H1 (cell line): ENCODE data around the gene MMGT1. TPM values are rescaled to one million over a fixed set of nuclear protein-coding genes. Genes with fewer than 3 reads are reported as not detected.

Experiments
- CTCF ChIA-PET: fragments of 300-600 bp; sonication (Branson Sonifier 250); formaldehyde crosslinking; loops from one replicate; lab custom pipeline; 2021; ENCODE audit not compliant: partially characterized antibody; lab: Charles Lee
- POLR2A ChIA-PET: fragments of 300-600 bp; sonication (Branson Sonifier 250); formaldehyde crosslinking; loops from one replicate; lab custom pipeline; 2021; ENCODE audit warnings: inconsistent platforms; ENCODE audit not compliant: partially characterized antibody; lab: Charles Lee
- DNase-seq, 2 experiments: peaks; one replicate each; pipeline versions ENCODE4 v3.0.0 to v3.0.0-alpha.2; 2010 to 2022; ENCODE audit warnings: low spot score in 2 of 2, low read depth in 1 of 2, mixed read lengths in 1 of 2
- FAIRE-seq: peaks from 2 replicates; lab custom pipeline; 2011; peaks lifted over from hg19 to GRCh38; lab: Jason Lieb, UNC
- H2AFZ ChIP-seq: 2 replicates; pipeline ENCODE4 v1.8.1; 2012; ENCODE audit warnings: low read length, inconsistent platforms
- H2AK5ac ChIP-seq: 2 replicates; pipeline ENCODE4 v1.6.1; 2013; ENCODE audit warnings: low read depth, low read length
- H2BK120ac ChIP-seq: replicated peaks from 2 replicates; pipeline ENCODE3; 2013; ENCODE audit warnings: low read depth, low read length, inconsistent platforms
- H2BK12ac ChIP-seq: 2 replicates; pipeline ENCODE4 v1.6.1; 2013; ENCODE audit warnings: low read depth, low read length
- H2BK15ac ChIP-seq: 2 replicates; pipeline ENCODE4 v1.6.1; 2013; ENCODE audit warnings: low read length
- H2BK20ac ChIP-seq: 2 replicates; pipeline ENCODE4 v1.6.1; 2013; ENCODE audit warnings: low read length
- H2BK5ac ChIP-seq: 2 replicates; pipeline ENCODE4 v1.6.1; 2013; ENCODE audit warnings: low read depth, low read length
- H3K14ac ChIP-seq: 2 replicates; pipeline ENCODE4 v1.6.1; 2013; ENCODE audit warnings: inconsistent platforms; ENCODE audit not compliant: insufficient read length
- H3K18ac ChIP-seq: 2 replicates; pipeline ENCODE4 v1.6.1; 2013; ENCODE audit warnings: low read length; ENCODE audit errors: extremely low read depth
- H3K23ac ChIP-seq: 2 replicates; pipeline ENCODE4 v1.6.1; 2013; ENCODE audit warnings: inconsistent platforms; ENCODE audit not compliant: insufficient read length
- H3K23me2 ChIP-seq: 2 replicates; pipeline ENCODE4 v1.6.1; 2013; ENCODE audit warnings: low read depth, low read length
- H3K27ac ChIP-seq: 2 replicates; pipeline ENCODE4 v1.6.1; 2011; ENCODE audit warnings: low read depth, low read length, inconsistent platforms
- H3K27me3 ChIP-seq, 4 experiments: replicated peaks in 1 of 4; 1 replicate in 1 of 4; 2 replicates in 3 of 4; pipeline versions ENCODE4 v1.6.1 to v1.8.1; 2011 to 2013; ENCODE audit warnings: low read length in 3 of 4, mild to moderate bottlenecking in 3 of 4, inconsistent platforms in 2 of 4, mixed read lengths in 2 of 4, moderate library complexity in 1 of 4; ENCODE audit not compliant: control insufficient read depth in 3 of 4, insufficient read depth in 3 of 4; ENCODE audit errors: extremely low read depth in 1 of 4
- H3K36me3 ChIP-seq, 4 experiments: 2 replicates each; pipeline versions ENCODE4 v1.6.1 to v1.8.1; 2011 to 2013; ENCODE audit warnings: mild to moderate bottlenecking in 4 of 4, low read length in 3 of 4, moderate library complexity in 2 of 4, control low read depth in 1 of 4, inconsistent platforms in 1 of 4; ENCODE audit not compliant: insufficient read depth in 4 of 4, control insufficient read depth in 2 of 4
- H3K4ac ChIP-seq: replicated peaks from 2 replicates; pipeline ENCODE3; 2013; ENCODE audit warnings: low read length, low read depth, mixed read lengths, inconsistent platforms; ENCODE audit not compliant: insufficient read length
- H3K4me1 ChIP-seq, 4 experiments: replicated peaks in 1 of 4; 1 replicate in 1 of 4; 2 replicates in 3 of 4; pipeline versions ENCODE4 v1.6.1 to v1.8.1; 2011 to 2013; ENCODE audit warnings: low read length in 3 of 4, inconsistent platforms in 2 of 4, mixed read lengths in 1 of 4; ENCODE audit not compliant: insufficient read depth in 4 of 4, control insufficient read depth in 3 of 4
- H3K4me2 ChIP-seq, 2 experiments: 2 replicates each; pipeline versions ENCODE4 v1.6.1 to v1.8.1; 2011 to 2013; ENCODE audit warnings: low read depth in 2 of 2, low read length in 2 of 2, control low read depth in 1 of 2, inconsistent platforms in 1 of 2, mild to moderate bottlenecking in 1 of 2; ENCODE audit not compliant: insufficient read depth in 1 of 2
- H3K4me3 ChIP-seq, 4 experiments: fragments of 200-600, 300-600 bp in 1 of 4; sonication (generic), shearing (Covaris generic), sonication (Bioruptor Twin) in 1 of 4; 2 replicates each; pipeline versions ENCODE4 v1.5.1 to v1.8.1; 2011 to 2016; ENCODE audit warnings: low read length in 4 of 4, low read depth in 3 of 4, control low read depth in 2 of 4, inconsistent platforms in 2 of 4, mild to moderate bottlenecking in 2 of 4, mixed read lengths in 1 of 4, moderate library complexity in 1 of 4; ENCODE audit not compliant: insufficient read depth in 2 of 4; ENCODE audit errors: extremely low read depth in 1 of 4
- H3K56ac ChIP-seq: replicated peaks from 2 replicates; pipeline ENCODE3; 2013; ENCODE audit warnings: low read depth, mild to moderate bottlenecking, mixed read lengths, low read length, inconsistent platforms; ENCODE audit not compliant: insufficient read length
- H3K79me1 ChIP-seq: 2 replicates; pipeline ENCODE4 v1.6.1; 2013; ENCODE audit warnings: low read depth, low read length, control low read depth
- H3K79me2 ChIP-seq, 2 experiments: 2 replicates each; pipeline versions ENCODE4 v1.6.1 to v1.8.1; 2012 to 2013; ENCODE audit warnings: low read length in 2 of 2, mild to moderate bottlenecking in 2 of 2, inconsistent platforms in 1 of 2; ENCODE audit not compliant: insufficient read depth in 2 of 2, control insufficient read depth in 1 of 2
- H3K9ac ChIP-seq, 4 experiments: replicated peaks in 1 of 4; 1 replicate in 1 of 4; 2 replicates in 3 of 4; pipeline versions ENCODE4 v1.6.1 to v1.8.1; 2011 to 2013; ENCODE audit warnings: low read depth in 3 of 4, low read length in 3 of 4, control low read depth in 2 of 4, mild to moderate bottlenecking in 2 of 4, moderate library complexity in 2 of 4, inconsistent platforms in 1 of 4; ENCODE audit errors: extremely low read depth in 1 of 4
- H3K9me3 ChIP-seq, 2 experiments: 2 replicates each; pipeline versions ENCODE4 v1.6.1 to v1.8.1; 2012 to 2013; ENCODE audit warnings: mild to moderate bottlenecking in 2 of 2, moderate library complexity in 2 of 2, control low read depth in 1 of 2, inconsistent platforms in 1 of 2, low read depth in 1 of 2, low read length in 1 of 2, mixed read lengths in 1 of 2; ENCODE audit not compliant: insufficient read depth in 2 of 2
- H4K20me1 ChIP-seq, 2 experiments: replicated peaks in 1 of 2; 2 replicates each; pipeline versions ENCODE3 to v1.8.1; 2011 to 2013; ENCODE audit warnings: inconsistent platforms in 2 of 2, low read length in 2 of 2, mild to moderate bottlenecking in 1 of 2; ENCODE audit not compliant: insufficient read depth in 2 of 2, control insufficient read depth in 1 of 2
- H4K5ac ChIP-seq: 2 replicates; pipeline ENCODE4 v1.6.1; 2013; ENCODE audit warnings: low read length, low read depth, mixed read lengths, inconsistent platforms; ENCODE audit not compliant: insufficient read length
- H4K8ac ChIP-seq: 2 replicates; pipeline ENCODE4 v1.8.0; 2013; ENCODE audit warnings: mild to moderate bottlenecking, moderate library complexity, low read length, inconsistent platforms; ENCODE audit not compliant: insufficient read depth; ENCODE audit errors: extremely low read depth
- H4K91ac ChIP-seq: replicated peaks from 2 replicates; pipeline ENCODE3; 2013; ENCODE audit warnings: low read length, mixed read lengths, inconsistent platforms; ENCODE audit not compliant: insufficient read length
- CREB1 ChIP-seq: IDR thresholded peaks from 2 replicates; pipeline ENCODE4 v1.6.1; 2012; ENCODE audit warnings: inconsistent platforms
- FOSL1 ChIP-seq: IDR thresholded peaks from 2 replicates; pipeline ENCODE4 v1.6.1; 2011; ENCODE audit warnings: mild to moderate bottlenecking, low read depth, low read length, moderate library complexity; ENCODE audit not compliant: insufficient read depth
- GABPA ChIP-seq: IDR thresholded peaks from 2 replicates; pipeline ENCODE4 v1.6.1; 2011; ENCODE audit warnings: mild to moderate bottlenecking, low read length, moderate library complexity, borderline replicate concordance; ENCODE audit not compliant: insufficient read depth
- HDAC6 ChIP-seq: IDR thresholded peaks from one replicate; pipeline ENCODE4 v1.7.1; 2012; ENCODE audit warnings: low read depth, mild to moderate bottlenecking, inconsistent platforms, low read length, moderate library complexity
- JUN ChIP-seq: IDR thresholded peaks from 2 replicates; pipeline ENCODE4 v1.6.1; 2011; ENCODE audit warnings: low read depth, mild to moderate bottlenecking, improper control_type of control experiment, low read length
- KDM5A ChIP-seq: fragments of 200-600 bp; IDR thresholded peaks from 2 replicates; pipeline ENCODE4 v1.7.1; 2012; ENCODE audit warnings: mild to moderate bottlenecking, low read length, inconsistent platforms, mixed read lengths
- MAX ChIP-seq: IDR thresholded peaks from 2 replicates; pipeline ENCODE4 v1.6.1; 2012; ENCODE audit warnings: inconsistent platforms
- NANOG ChIP-seq: IDR thresholded peaks from 2 replicates; pipeline ENCODE4 v1.6.1; 2011; ENCODE audit warnings: low read length, low read depth, mild to moderate bottlenecking, inconsistent platforms; ENCODE audit not compliant: insufficient read depth, poor library complexity, severe bottlenecking
- SP1 ChIP-seq: IDR thresholded peaks from 2 replicates; pipeline ENCODE4 v1.6.1; 2011; ENCODE audit warnings: low read depth, low read length
- TAF1 ChIP-seq: IDR thresholded peaks from 2 replicates; pipeline ENCODE4 v1.6.1; 2011; ENCODE audit warnings: mild to moderate bottlenecking, low read depth, low read length
- TAF7 ChIP-seq: optimal IDR thresholded peaks from 2 replicates; pipeline ENCODE3; 2011; ENCODE audit warnings: low read depth, mild to moderate bottlenecking, inconsistent platforms, low read length, moderate library complexity, borderline replicate concordance
- YY1 ChIP-seq: IDR thresholded peaks from 2 replicates; pipeline ENCODE4 v1.6.1; 2011; ENCODE audit warnings: low read depth, mild to moderate bottlenecking, low read length
- WGBS, 2 experiments: shearing (Covaris generic) in 1 of 2; methylation state at CpG; one replicate each; pipeline versions ENCODE4 v1.1.6 to v1.1.7; 2013 to 2015; ENCODE audit warnings: low lambda C conversion rate in 2 of 2, mixed read lengths in 2 of 2, inconsistent platforms in 1 of 2, low coverage in 1 of 2, missing lambda C conversion rate in 1 of 2; ENCODE audit not compliant: insufficient replicate concordance in 2 of 2, insufficient coverage in 1 of 2, insufficient read length in 1 of 2; ENCODE audit errors: extremely low coverage in 1 of 2, missing lambda C conversion rate in 1 of 2; 5-methylcytosine and 5-hydroxymethylcytosine counted together
- polyA plus RNA-seq, 7 experiments: library from polyadenylated mRNA; depleted of rRNA in 3 of 7; stranded (reverse) in 5 of 7; unstranded in 2 of 7; fragments of >200 nt in 5 of 7; fragments of 200-250 nt in 2 of 7; gene quantifications; 1 replicate in 5 of 7; 2 replicates in 1 of 7; 4 replicates in 1 of 7; pipeline versions ENCODE4 v1.2.1 to v1.2.3, GENCODE V29; 2011 to 2013; ENCODE audit warnings: missing spikeins in 2 of 7, mixed read lengths in 2 of 7
- total RNA-seq: library from RNA; stranded (reverse); fragmentation: NEBNext Ultra II Directional; extraction: Animal tissue kit (Norgen Biotek cat#: 25700); gene quantifications from 2 replicates; pipeline ENCODE4 v1.2.1, GENCODE V29; 2021

Gene MMGT1
- total and polyA plus RNA-seq, 2 of the 8 experiments (the other 6 are each of a cell fraction or from before 2014, with no cell fraction given), result 10.0 to 20.5 TPM

DNA sequence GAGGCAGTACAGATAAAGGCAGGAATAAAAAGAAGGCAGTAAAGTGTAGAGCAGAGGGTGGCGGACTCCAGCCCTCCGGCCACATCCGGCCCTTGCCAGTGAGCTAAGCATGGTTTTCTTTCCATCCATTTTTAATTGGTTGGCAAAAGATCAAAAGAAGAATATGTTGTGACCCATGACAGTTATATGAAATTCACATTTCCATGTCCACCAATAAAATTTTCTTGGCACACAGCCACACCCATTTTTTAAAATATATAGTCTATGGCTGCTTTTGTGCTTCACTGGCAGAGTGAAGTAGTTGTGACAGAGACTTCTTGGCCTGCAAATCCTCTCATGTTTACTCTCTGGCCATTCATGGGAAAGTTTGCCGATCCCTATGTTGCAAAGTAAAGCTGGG, 41.2 kb upstream of the MMGT1 start:
- H2AFZ ChIP-seq, result no peak overlapping the region
- no peaks in the 10 kb centered on the region for H3K4me1 ChIP-seq
- H2AK5ac ChIP-seq, result no peak overlapping the region
- H2BK20ac ChIP-seq, result no peak overlapping the region
- FAIRE-seq, result no peak
- H4K8ac ChIP-seq, result no peak overlapping the region
- CTCF ChIA-PET, result interaction anchor here (1.2 kb wide), 1 partner anchor 191 kb away, joined by 3 read pairs; no protein-coding TSS in a partner anchor
- H3K18ac ChIP-seq, result no peak overlapping the region
- POLR2A ChIA-PET, result no interaction called here
- H3K79me1 ChIP-seq, result no peaks in the 10 kb centered on the region
- no peak overlapping the region for H3K27ac ChIP-seq
- H3K27me3 ChIP-seq, result no peaks in the 10 kb centered on the region
- H4K91ac ChIP-seq, result no peak overlapping the region
- WGBS, 2 experiments, result 96% methylated on average over 4 of the region's 4 CpGs; no CpG with 5 or more reads in 1 of the 2 experiments
- H3K14ac ChIP-seq, result no peak overlapping the region
- no peak for DNase-seq
- H3K4me2 ChIP-seq, result no peak overlapping the region
- H3K56ac ChIP-seq, result no peak overlapping the region
- no peaks in the 10 kb centered on the region for H3K79me2 ChIP-seq
- H3K36me3 ChIP-seq, result peaks cover 0 to 9% (median under 1%) of the 10 kb centered on the region in 4 experiments; a peak in 3 of 8 replicates
- no peak overlapping the region for H2BK15ac ChIP-seq
- no peak overlapping the region for H4K5ac ChIP-seq
- no peak overlapping the region for H2BK5ac ChIP-seq
- H2BK120ac ChIP-seq, result no peak overlapping the region
- H2BK12ac ChIP-seq, result no peak overlapping the region
- no peak overlapping the region for H3K23ac ChIP-seq
- H3K4me3 ChIP-seq, result no peak overlapping the region
- H3K23me2 ChIP-seq, result no peaks in the 10 kb centered on the region
- no peak overlapping the region for H3K9ac ChIP-seq
- H4K20me1 ChIP-seq, result no peaks in the 10 kb centered on the region
- H3K4ac ChIP-seq, result no peak overlapping the region
- no peak for TF ChIP-seq TAF7
- TF ChIP-seq NANOG, result no peak
- no peak for TF ChIP-seq JUN
- TF ChIP-seq CREB1, result no peak
- TF ChIP-seq SP1, result no peak
- no peak for TF ChIP-seq FOSL1
- TF ChIP-seq YY1, result no peak
- no peak for TF ChIP-seq HDAC6
- TF ChIP-seq MAX, result no peak
- no peak for TF ChIP-seq GABPA
- no peak for TF ChIP-seq KDM5A
- no peak for TF ChIP-seq TAF1
- no peaks in the 10 kb centered on the region for H3K9me3 ChIP-seq
